VCaP (cell line): Measurements from ENCODE around the gene KCNK4.
A peak's percentile ranks its signal among the peaks of the same experiment; 100 is the strongest.

ENCODE experiments used
- H3K27ac ChIP-seq: fragments of 450-650 bp; 2 replicates; pipeline ENCODE4 v1.5.1; 2017
- TF ChIP-seq, protein P1 (sequence below): fragments of 450-650 bp; conservative IDR thresholded peaks from 2 replicates; pipeline ENCODE4 v1.5.1; 2017; ENCODE audit warnings: mild to moderate bottlenecking, moderate library complexity

The KCNK4 gene

DNA sequence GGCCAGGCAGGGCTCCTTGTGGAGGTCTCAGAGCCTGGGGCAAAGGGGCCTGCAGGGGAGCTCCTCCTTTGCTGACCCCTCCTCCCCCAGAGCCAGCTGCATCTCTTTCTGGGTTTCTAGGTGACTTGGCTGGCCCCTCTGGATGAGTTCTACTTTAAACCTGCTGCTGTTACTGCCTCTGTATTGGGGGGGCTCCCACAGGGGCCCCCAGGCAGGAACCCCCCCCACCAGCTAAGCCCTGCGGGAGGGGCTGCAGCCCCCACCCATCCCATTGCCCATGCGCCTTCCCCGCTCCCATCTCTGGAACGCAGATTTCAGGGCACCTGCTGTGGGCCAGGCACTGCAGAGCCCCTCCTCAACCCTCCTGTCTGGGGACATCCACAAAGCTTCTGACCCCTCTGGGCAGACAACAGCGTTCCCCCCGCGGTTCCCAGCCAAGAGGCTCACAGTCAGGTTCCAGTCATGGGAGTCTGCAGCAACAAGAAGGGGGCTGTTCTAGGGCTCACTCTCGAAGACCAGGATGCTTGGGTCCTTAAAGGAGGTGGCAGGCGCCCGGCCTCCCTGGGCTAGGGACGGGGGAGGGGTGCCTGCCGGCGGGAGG lies 40.6 kb upstream of the KCNK4 start:
- peak overlapping the region; percentile 89 for H3K27ac ChIP-seq
- TF ChIP-seq, protein P1, sequence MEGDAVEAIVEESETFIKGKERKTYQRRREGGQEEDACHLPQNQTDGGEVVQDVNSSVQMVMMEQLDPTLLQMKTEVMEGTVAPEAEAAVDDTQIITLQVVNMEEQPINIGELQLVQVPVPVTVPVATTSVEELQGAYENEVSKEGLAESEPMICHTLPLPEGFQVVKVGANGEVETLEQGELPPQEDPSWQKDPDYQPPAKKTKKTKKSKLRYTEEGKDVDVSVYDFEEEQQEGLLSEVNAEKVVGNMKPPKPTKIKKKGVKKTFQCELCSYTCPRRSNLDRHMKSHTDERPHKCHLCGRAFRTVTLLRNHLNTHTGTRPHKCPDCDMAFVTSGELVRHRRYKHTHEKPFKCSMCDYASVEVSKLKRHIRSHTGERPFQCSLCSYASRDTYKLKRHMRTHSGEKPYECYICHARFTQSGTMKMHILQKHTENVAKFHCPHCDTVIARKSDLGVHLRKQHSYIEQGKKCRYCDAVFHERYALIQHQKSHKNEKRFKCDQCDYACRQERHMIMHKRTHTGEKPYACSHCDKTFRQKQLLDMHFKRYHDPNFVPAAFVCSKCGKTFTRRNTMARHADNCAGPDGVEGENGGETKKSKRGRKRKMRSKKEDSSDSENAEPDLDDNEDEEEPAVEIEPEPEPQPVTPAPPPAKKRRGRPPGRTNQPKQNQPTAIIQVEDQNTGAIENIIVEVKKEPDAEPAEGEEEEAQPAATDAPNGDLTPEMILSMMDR: no peak

DNA sequence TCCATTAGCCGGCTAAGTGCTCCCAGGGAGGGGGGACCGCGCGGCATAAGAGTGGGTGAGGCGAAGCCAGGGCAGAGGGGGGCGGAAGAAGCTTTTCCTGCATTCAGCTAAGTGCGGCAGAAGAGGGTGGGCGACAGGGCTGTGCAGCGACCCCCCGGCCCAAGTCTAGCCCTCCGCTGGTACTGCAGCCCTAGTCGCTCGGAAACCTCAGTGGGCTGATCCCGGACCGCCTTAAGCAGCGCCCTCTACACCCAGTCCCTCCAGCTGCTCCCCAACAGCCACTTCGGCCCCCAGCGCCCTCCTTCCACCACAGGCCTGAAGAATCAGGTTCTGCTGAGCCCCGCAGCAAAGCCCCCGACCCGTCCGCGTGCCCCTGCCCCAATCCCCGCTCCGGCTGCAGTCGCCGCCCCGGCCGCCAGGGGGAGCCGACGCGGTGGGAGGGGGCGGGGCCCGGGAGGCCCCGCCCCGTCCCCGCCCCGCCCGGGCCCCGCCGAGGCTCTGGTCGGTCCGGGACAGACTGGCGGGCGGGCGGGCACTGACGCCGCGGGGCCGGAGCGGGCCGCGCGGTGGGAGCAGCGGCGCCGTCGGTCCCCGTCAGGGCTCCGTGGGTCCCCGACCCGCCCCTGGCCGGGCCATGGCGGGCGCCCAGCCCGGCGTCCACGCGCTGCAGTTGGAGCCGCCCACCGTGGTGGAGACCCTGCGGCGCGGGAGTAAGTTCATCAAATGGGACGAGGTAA lies 39.9 kb upstream of the KCNK4 start, which contains the start of gene PLCB3:
PLCB3 (plus strand) TSS at position 515 of the 737 bp plus-strand sequence; CDS start at position 635, 120 bp downstream.
- peak within 1 kb of the TSS; percentile 89 for H3K27ac ChIP-seq

DNA sequence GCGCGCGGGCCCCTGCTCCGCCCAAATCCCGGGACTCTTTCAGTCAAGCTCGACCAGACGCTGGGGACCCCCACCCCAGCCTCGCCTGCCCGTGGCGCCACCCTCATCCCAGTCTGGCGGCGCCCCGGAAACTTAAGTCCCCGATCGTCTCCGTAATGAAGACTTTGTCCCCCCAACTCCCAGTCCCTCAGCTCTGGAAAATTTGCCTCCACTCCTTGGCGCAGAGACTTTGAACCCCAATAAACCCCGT lies 39.4 kb upstream of the KCNK4 start:
- TF ChIP-seq, protein P1: no peak
- peak overlapping the region; percentile 89 for H3K27ac ChIP-seq

More for the DNA sequence above, 39.9 kb upstream of the KCNK4 start, which contains the start of gene PLCB3:
- TF ChIP-seq, protein P1: peak; percentile 100

DNA sequence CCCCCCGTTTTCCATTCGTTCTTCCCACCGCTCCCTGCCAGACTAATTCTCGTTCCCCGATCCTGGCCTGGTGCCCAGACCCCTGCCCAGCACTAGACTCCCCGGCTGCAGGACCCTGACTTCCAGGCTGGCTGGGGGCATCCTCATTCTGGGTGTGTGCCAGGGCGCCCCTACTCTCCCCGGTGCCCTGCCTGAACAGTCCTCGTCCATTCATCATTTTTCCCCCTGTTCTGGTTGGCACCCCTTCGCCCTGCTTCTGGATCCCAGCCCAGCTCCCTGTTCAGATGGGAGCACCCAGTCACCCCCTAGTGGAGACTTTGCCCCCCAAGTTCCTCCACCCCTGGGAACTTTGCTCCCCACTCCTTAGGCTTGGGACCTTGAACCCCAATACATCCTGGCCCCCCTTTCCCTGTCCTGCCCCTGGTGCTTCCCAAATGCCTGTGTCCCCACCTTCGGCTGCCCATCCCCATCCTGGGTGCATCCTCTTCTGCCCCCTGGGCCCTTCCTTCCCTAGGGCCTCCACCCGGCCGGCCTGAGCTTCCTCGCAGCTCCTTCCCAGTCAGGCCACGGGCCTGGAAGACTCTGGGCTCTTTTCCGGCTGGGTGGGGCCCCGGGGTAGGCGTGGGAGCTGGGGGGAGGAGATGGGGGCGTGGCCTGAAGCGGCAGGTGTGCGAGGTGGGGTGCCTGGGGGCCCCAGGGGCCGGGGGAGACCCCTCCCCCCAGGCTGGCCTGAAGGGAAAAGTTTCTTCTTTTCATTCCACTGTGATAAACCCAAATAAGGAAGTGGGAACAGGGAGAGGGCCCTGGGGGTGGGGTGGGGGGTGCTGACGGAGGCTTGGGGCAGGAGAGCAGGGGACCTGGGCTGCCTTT lies 38.9 kb upstream of the KCNK4 start:
- TF ChIP-seq, protein P1: no peak
- H3K27ac ChIP-seq: peak overlapping the region; percentile 89

DNA sequence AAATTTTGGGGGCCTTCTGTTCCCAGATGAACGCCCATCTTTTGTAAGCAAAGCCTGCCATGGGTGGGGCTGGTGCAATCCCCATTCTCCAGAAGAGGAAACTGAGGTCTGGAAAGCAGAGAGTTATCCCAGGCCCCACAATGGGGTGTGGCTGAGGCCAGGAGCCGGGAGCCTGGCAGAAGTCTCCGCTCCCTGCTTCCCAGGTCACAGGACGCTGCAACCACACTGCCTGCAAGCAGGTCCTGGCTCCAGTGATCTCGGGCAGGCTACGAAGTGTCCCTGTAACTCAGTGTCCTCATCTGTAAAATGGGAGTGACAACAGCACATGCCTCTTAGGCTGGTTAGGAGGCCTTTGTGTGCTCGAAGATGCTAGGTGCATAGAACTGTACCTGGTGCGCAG lies 38.1 kb upstream of the KCNK4 start:
- TF ChIP-seq, protein P1: no peak

DNA sequence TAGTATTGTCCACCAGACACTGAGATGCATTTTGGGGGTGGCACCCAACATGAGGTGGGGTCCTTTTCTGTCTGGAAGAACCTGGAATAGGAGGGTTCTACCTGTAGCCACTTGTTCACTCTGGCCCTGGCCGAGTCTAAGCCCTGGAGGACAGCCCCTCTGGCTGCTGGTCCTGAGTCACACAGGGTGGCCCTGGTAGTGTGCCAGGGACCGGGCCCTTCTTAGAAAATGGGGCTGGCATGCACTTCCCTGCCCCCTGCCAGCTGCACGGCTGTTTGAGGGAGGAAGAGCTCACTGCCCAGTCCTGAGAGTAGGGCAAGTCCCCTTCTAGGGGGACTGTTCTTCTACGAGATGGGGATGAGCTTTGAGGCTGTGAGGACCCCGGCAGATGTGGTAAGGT lies 37.6 kb upstream of the KCNK4 start:
- H3K27ac ChIP-seq: peak overlapping the region; percentile 89
- TF ChIP-seq, protein P1: no peak

More for the DNA sequence above, 38.1 kb upstream of the KCNK4 start:
- peak overlapping the region; percentile 89 for H3K27ac ChIP-seq

DNA sequence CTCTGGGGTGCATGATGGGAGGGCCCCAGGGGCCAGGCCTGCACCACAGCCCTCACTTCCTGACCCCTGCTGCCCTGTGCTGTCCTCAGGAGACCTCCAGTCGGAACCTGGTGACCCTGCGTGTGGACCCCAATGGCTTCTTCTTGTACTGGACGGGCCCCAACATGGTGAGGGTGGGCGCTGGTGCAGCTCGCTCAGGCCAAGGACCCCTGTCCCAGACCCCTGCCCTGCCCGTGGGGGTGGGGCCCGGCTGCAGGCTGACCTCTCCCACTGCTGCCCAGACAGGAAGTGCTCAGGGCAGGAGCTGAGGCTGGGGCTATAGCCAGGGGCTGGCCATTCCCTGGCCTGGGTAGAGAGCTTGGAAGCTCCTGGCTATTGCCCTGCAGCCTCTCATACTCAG lies 36.8 kb upstream of the KCNK4 start:
- peak overlapping the region; percentile 89; the same call in 1 of the 2 replicates for H3K27ac ChIP-seq
- TF ChIP-seq, protein P1: no peak
